ENCODE measurements around the gene USB1. TPM values are rescaled to one million over a fixed set of nuclear protein-coding genes. Genes with fewer than 3 reads are reported as not detected.

Gene USB1
- total and polyA plus RNA-seq, 4 donors: 8.9 to 40.7 (median 28.3) TPM

DNA sequence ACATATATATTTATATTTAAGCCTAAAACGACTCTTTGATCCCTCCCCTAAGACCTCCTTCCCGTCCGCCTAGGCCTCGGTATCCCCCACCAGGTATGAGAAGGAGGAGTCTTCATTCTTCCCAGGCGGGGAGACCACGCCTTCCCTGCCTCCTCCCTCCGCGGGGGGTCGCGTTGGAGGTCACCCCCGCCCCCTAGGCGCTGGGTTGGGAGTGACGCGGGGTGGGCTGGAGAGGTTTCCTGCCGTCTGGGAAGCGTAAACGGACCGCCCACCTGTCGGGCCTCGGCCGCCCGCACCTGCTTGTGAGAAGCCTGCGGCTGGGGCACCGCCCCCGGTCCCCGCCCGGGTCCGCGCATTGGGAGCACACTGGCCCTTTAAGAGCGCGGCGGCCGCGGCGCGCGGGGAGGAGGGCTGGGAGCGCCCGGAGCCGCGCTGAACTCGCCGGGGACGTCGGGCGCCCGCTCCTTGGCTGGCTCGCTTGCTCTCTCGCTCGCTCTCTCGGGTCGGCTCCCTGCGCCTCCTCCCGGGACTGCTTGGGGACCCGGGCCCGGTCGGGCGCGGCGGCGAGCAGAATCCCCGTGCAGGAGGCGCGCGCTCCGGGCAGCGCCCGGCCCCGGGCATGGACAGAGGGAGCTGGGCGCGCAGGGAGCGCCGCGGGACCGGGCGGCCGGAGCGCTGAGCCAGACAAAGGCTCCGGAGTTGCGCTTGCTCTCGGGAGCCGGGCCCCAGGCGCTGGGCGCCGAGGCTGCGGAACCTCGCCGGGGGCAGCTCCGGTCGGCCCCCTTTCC is 24.3 kb downstream of the USB1 start, which contains the start of gene MMP15:
TSS of gene MMP15 (plus strand) at position 404 of the 788 bp plus-strand sequence. CDS start 597 bp downstream, outside the sequence.
- TF ChIP-seq RAD21 (IDR thresholded peaks at IDR 0.05) (peak in 1 of 2 donors; percentile 33), NR2F2 (IDR thresholded peaks at IDR 0.05) (no peak), FOXA1 (IDR thresholded peaks at IDR 0.05) (no peak), EGR1 (IDR thresholded peaks at IDR 0.05; ENCODE audit: low read depth in 2 of 2) (peak in 1 of 2 donors; percentile 15), HNF4G (IDR thresholded peaks at IDR 0.05) (no peak), TAF1 (conservative IDR thresholded peaks at IDR 0.05) (no peak), RXRA (IDR thresholded peaks at IDR 0.05) (peak in 1 of 2 donors; percentile 16)
- TF ChIP-seq, protein P1, sequence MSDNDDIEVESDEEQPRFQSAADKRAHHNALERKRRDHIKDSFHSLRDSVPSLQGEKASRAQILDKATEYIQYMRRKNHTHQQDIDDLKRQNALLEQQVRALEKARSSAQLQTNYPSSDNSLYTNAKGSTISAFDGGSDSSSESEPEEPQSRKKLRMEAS (IDR thresholded peaks at IDR 0.05): no peak
- WGBS: under 1% methylated on average over 90 of the region's 90 CpGs
- peak; percentile 78 for DNase-seq (ENCODE audit: low spot score)
- Histone ChIP-seq H3K27ac (ENCODE audit: low read depth in 1 of 2, low read length in 2 of 2) (peak within 1 kb of the TSS; percentile 56 to 78), H3K27me3 (ENCODE audit: control insufficient read depth in 4 of 4, insufficient read depth in 4 of 4, low read length in 3 of 4) (no peaks in the 10 kb centered on the region), H3K9ac (ENCODE audit: low read depth in 1 of 2, low read length in 2 of 2) (peak within 1 kb of the TSS; percentile 32 to 72), H3K4me1 (ENCODE audit: control insufficient read depth in 4 of 4, insufficient read depth in 4 of 4, low read length in 3 of 4) (peaks cover 13 to 65% (median 54%) of the 10 kb centered on the region in 4 donors), H3K36me3 (ENCODE audit: control insufficient read depth in 4 of 4, insufficient read depth in 3 of 4, low read depth in 1 of 4, low read length in 3 of 4) (peaks cover 0 to 2% (median 0%) of the 10 kb centered on the region in 4 donors), H3K9me3 (ENCODE audit: control insufficient read depth in 4 of 4, low read length in 3 of 4) (no peaks in the 10 kb centered on the region), H3K4me3 (ENCODE audit: low read depth in 1 of 3, low read length in 3 of 3) (peak within 1 kb of the TSS; percentile 78 to 82 (median 80))

DNA sequence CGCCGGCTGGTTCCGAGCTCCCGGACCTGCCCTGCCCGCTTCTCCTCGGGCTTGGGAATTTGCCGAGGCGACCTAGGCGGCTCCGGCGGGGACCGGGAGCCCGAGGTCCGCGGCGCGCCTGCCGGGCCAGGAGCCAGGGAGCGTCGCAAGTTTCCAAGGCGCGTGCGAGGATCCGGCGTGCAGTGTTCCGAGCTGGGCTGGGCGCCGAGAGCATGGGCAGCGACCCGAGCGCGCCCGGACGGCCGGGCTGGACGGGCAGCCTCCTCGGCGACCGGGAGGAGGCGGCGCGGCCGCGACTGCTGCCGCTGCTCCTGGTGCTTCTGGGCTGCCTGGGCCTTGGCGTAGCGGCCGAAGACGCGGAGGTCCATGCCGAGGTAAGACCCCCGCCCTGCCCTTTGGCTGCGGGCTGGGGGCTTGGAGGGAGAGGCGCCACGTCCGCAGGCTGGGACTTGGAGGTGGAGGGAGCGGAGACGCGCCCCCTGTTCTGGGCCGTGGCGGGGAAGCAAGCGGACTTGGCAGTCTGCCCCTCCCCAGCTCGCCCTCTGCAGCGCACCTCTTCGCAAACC is 25.0 kb downstream of the USB1 start:
- H3K9me3 ChIP-seq (ENCODE audit: control insufficient read depth in 4 of 4, low read length in 3 of 4): no peaks in the 10 kb centered on the region
- peak overlapping the region; percentile 56 to 78 for H3K27ac ChIP-seq (ENCODE audit: low read depth in 1 of 2, low read length in 2 of 2)
- under 1% methylated on average over 65 of the region's 65 CpGs for WGBS
- H3K36me3 ChIP-seq (ENCODE audit: control insufficient read depth in 4 of 4, insufficient read depth in 3 of 4, low read depth in 1 of 4, low read length in 3 of 4): peaks cover 0 to under 1% (median 0%) of the 10 kb centered on the region in 4 donors
- DNase-seq (ENCODE audit: low spot score): no peak
- peak overlapping the region; percentile 78 to 82 (median 80) for H3K4me3 ChIP-seq (ENCODE audit: low read depth in 1 of 3, low read length in 3 of 3)
- H3K4me1 ChIP-seq (ENCODE audit: control insufficient read depth in 4 of 4, insufficient read depth in 4 of 4, low read length in 3 of 4): peaks cover 14 to 72% (median 55%) of the 10 kb centered on the region in 4 donors
- H3K9ac ChIP-seq (ENCODE audit: low read depth in 1 of 2, low read length in 2 of 2): peak overlapping the region in 1 of 2 donors; percentile 72
- no peak for TF ChIP-seq GABPA (IDR thresholded peaks at IDR 0.05 in 1 of 2, conservative IDR thresholded peaks at IDR 0.05 in 1 of 2)
- TF ChIP-seq YY1 (IDR thresholded peaks at IDR 0.05): no peak
- no peak for TF ChIP-seq RAD21 (IDR thresholded peaks at IDR 0.05)
- TF ChIP-seq, protein P1 (IDR thresholded peaks at IDR 0.05): no peak
- TF ChIP-seq, protein P2, sequence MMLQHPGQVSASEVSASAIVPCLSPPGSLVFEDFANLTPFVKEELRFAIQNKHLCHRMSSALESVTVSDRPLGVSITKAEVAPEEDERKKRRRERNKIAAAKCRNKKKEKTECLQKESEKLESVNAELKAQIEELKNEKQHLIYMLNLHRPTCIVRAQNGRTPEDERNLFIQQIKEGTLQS (IDR thresholded peaks at IDR 0.05): no peak
- TF ChIP-seq EGR1 (IDR thresholded peaks at IDR 0.05; ENCODE audit: low read depth in 2 of 2): no peak
- TF ChIP-seq, protein P3, sequence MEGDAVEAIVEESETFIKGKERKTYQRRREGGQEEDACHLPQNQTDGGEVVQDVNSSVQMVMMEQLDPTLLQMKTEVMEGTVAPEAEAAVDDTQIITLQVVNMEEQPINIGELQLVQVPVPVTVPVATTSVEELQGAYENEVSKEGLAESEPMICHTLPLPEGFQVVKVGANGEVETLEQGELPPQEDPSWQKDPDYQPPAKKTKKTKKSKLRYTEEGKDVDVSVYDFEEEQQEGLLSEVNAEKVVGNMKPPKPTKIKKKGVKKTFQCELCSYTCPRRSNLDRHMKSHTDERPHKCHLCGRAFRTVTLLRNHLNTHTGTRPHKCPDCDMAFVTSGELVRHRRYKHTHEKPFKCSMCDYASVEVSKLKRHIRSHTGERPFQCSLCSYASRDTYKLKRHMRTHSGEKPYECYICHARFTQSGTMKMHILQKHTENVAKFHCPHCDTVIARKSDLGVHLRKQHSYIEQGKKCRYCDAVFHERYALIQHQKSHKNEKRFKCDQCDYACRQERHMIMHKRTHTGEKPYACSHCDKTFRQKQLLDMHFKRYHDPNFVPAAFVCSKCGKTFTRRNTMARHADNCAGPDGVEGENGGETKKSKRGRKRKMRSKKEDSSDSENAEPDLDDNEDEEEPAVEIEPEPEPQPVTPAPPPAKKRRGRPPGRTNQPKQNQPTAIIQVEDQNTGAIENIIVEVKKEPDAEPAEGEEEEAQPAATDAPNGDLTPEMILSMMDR (IDR thresholded peaks at IDR 0.05; ENCODE audit: low read depth, low read length, missing input control): no peak
- TF ChIP-seq, protein P4, sequence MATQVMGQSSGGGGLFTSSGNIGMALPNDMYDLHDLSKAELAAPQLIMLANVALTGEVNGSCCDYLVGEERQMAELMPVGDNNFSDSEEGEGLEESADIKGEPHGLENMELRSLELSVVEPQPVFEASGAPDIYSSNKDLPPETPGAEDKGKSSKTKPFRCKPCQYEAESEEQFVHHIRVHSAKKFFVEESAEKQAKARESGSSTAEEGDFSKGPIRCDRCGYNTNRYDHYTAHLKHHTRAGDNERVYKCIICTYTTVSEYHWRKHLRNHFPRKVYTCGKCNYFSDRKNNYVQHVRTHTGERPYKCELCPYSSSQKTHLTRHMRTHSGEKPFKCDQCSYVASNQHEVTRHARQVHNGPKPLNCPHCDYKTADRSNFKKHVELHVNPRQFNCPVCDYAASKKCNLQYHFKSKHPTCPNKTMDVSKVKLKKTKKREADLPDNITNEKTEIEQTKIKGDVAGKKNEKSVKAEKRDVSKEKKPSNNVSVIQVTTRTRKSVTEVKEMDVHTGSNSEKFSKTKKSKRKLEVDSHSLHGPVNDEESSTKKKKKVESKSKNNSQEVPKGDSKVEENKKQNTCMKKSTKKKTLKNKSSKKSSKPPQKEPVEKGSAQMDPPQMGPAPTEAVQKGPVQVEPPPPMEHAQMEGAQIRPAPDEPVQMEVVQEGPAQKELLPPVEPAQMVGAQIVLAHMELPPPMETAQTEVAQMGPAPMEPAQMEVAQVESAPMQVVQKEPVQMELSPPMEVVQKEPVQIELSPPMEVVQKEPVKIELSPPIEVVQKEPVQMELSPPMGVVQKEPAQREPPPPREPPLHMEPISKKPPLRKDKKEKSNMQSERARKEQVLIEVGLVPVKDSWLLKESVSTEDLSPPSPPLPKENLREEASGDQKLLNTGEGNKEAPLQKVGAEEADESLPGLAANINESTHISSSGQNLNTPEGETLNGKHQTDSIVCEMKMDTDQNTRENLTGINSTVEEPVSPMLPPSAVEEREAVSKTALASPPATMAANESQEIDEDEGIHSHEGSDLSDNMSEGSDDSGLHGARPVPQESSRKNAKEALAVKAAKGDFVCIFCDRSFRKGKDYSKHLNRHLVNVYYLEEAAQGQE (IDR thresholded peaks at IDR 0.05): no peak
- TF ChIP-seq, protein P5, sequence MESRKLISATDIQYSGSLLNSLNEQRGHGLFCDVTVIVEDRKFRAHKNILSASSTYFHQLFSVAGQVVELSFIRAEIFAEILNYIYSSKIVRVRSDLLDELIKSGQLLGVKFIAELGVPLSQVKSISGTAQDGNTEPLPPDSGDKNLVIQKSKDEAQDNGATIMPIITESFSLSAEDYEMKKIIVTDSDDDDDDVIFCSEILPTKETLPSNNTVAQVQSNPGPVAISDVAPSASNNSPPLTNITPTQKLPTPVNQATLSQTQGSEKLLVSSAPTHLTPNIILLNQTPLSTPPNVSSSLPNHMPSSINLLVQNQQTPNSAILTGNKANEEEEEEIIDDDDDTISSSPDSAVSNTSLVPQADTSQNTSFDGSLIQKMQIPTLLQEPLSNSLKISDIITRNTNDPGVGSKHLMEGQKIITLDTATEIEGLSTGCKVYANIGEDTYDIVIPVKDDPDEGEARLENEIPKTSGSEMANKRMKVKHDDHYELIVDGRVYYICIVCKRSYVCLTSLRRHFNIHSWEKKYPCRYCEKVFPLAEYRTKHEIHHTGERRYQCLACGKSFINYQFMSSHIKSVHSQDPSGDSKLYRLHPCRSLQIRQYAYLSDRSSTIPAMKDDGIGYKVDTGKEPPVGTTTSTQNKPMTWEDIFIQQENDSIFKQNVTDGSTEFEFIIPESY (IDR thresholded peaks at IDR 0.05): no peak
- TF ChIP-seq HNF4G (IDR thresholded peaks at IDR 0.05): no peak
- no peak for TF ChIP-seq RXRA (IDR thresholded peaks at IDR 0.05)
- TF ChIP-seq TAF1 (conservative IDR thresholded peaks at IDR 0.05): no peak
- no peak for TF ChIP-seq SP1 (IDR thresholded peaks at IDR 0.05)
- TF ChIP-seq FOXA1 (IDR thresholded peaks at IDR 0.05): no peak
- H3K27me3 ChIP-seq (ENCODE audit: control insufficient read depth in 4 of 4, insufficient read depth in 4 of 4, low read length in 3 of 4): no peaks in the 10 kb centered on the region

Data from liver (tissue), 9 donors.